ENCODE measurements around the gene LRBA.

DNA sequence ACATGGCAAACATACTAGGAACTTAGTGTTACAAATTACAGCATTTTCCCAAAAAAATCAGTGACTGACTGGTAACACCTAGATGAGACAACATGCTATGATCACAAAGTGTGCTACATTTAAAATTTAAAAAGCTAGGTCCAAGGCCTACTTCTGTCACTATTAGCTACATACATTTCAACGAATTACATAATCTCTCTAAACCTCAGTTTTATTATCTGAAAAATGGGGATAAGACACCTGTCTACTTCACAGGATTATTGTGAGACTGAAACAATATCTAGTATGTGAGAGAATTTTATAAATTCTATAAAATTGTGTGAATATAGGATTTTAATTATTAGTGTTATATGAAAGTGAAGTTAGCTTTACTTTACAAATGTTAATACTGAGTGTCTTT lies 708.4 kb downstream of the LRBA start:
- no peak for TF ChIP-seq POLR2A (IDR thresholded peaks at IDR 0.05)
- TF ChIP-seq, protein P1, sequence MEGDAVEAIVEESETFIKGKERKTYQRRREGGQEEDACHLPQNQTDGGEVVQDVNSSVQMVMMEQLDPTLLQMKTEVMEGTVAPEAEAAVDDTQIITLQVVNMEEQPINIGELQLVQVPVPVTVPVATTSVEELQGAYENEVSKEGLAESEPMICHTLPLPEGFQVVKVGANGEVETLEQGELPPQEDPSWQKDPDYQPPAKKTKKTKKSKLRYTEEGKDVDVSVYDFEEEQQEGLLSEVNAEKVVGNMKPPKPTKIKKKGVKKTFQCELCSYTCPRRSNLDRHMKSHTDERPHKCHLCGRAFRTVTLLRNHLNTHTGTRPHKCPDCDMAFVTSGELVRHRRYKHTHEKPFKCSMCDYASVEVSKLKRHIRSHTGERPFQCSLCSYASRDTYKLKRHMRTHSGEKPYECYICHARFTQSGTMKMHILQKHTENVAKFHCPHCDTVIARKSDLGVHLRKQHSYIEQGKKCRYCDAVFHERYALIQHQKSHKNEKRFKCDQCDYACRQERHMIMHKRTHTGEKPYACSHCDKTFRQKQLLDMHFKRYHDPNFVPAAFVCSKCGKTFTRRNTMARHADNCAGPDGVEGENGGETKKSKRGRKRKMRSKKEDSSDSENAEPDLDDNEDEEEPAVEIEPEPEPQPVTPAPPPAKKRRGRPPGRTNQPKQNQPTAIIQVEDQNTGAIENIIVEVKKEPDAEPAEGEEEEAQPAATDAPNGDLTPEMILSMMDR (IDR thresholded peaks at IDR 0.05): no peak

All from breast epithelium (tissue), 3 donors.